Rectal smooth muscle tissue (tissue), 1 donor: Measurements from ENCODE around the gene ITIH5.
A peak's percentile ranks its signal among the peaks of the same experiment; 100 is the strongest.

Experiments used
- H3K27ac ChIP-seq: one replicate; pipeline ENCODE4 v1.7.0; 2013; ENCODE audit warnings: low read depth, low read length, inconsistent platforms
- H3K27me3 ChIP-seq: one replicate; pipeline ENCODE4 v1.7.0; 2013; ENCODE audit warnings: low read length; ENCODE audit not compliant: control insufficient read depth, insufficient read depth
- H3K36me3 ChIP-seq: one replicate; pipeline ENCODE4 v1.7.0; 2013; ENCODE audit warnings: low read length; ENCODE audit not compliant: control insufficient read depth, insufficient read depth
- H3K4me1 ChIP-seq: one replicate; pipeline ENCODE4 v1.7.0; 2013; ENCODE audit warnings: low read length; ENCODE audit not compliant: control insufficient read depth, insufficient read depth
- H3K4me3 ChIP-seq: one replicate; pipeline ENCODE4 v1.7.0; 2013; ENCODE audit warnings: low read length
- H3K9ac ChIP-seq: one replicate; pipeline ENCODE4 v1.7.0; 2013; ENCODE audit warnings: low read length

The ITIH5 gene

DNA sequence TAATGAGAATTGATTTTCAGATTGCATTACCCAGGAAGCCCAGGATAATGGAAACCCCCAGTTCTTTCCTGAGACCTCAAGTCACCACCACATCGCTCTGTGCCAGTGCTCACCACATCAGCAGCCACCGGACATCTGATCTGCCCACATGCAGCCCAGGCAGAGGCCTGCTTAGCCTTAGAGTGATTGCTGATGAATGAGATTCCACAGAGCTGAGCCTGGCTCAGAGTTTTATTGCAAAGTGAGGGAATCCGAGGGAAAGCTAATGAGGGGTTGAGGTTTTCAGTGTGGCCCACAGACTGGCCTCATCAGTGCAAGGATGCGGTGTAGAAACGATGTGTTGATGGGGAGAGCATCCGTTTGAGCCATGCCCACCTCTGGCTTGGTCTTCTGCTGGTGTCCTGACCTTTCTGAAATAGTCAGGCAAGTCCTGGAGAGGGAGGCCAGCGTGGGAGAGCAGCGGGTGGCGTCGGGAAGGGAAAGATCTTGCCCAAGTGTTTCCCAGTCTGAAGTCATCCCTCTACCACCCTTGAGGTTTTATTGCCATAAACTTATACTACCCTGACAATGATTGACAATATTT, 120.3 kb downstream of the ITIH5 start:
- Histone ChIP-seq H3K4me3 (no peak overlapping the region), H3K27me3 (no peaks in the 10 kb centered on the region), H3K27ac (peak overlapping the region; percentile 80), H3K9ac (no peak overlapping the region), H3K36me3 (no peaks in the 10 kb centered on the region), H3K4me1 (peaks cover 56% of the 10 kb centered on the region)

DNA sequence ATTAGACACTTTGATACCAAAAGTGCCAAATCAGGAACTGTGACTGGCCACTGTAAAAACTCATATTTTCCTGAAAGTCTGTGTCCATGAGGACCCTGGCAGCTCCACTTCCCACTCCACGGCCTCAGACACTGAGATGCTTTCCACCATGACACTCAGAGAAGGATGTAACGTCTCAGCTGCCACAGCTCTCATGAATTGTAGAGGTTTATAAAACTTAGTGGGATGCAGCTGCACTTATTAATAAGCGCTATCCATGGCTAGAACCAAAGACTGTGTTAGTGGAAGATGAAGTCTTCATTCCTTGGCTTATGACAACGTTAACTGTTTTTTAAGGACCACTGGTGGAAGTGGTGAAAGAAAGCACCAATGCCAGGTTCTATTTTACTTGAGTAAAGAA, 121.0 kb downstream of the ITIH5 start:
- H3K4me1 ChIP-seq = peaks cover 56% of the 10 kb centered on the region
- H3K9ac ChIP-seq = no peak overlapping the region
- H3K4me3 ChIP-seq = no peak overlapping the region
- H3K36me3 ChIP-seq = no peaks in the 10 kb centered on the region
- no peaks in the 10 kb centered on the region for H3K27me3 ChIP-seq
- H3K27ac ChIP-seq = peak overlapping the region; percentile 3

DNA sequence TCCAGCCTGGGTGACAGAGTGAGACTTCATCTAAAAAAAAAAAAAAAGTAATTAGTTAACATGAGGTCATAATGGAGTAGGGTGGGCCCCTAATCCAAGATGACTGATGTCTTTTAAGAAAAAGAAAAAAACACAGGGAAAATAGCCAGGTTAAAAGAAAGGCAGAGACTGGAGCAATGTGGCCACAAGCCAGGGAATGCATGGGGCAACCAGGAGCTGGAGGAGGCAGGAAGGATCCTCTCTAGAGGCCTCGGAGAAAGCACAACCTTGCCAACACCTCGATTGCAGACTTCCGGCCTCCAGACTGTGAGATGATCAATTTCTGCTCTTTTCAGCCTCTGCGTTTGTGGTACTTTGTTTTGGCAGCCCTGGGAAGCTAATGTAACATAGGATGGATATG, 121.5 kb downstream of the ITIH5 start:
- no peaks in the 10 kb centered on the region for H3K27me3 ChIP-seq
- H3K36me3 ChIP-seq = no peaks in the 10 kb centered on the region
- H3K4me3 ChIP-seq = no peak overlapping the region
- no peak overlapping the region for H3K9ac ChIP-seq
- peak overlapping the region; percentile 52 for H3K27ac ChIP-seq
- H3K4me1 ChIP-seq = peaks cover 56% of the 10 kb centered on the region

DNA sequence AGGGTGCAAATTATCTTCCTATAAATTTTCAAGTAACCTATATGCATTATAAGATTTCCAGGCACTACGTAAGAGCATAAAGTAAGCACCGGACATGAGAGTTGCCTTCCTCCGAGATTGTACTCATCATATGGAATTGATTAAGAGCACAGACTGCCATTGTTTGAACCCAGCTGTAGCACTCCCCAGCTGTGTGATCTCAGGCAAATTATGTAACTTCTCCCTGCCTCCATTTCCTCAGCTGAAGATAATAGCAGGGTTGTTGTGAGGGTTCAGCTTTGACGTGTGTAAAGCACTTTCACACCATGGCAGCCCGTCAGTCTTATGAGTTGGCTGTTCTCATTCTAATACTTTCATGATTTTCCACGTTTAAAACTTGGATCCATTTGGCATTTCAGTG, 122.6 kb downstream of the ITIH5 start:
- no peak overlapping the region for H3K4me3 ChIP-seq
- peaks cover 53% of the 10 kb centered on the region for H3K4me1 ChIP-seq
- H3K27ac ChIP-seq = peak overlapping the region; percentile 96
- H3K27me3 ChIP-seq = no peaks in the 10 kb centered on the region
- H3K36me3 ChIP-seq = no peaks in the 10 kb centered on the region
- no peak overlapping the region for H3K9ac ChIP-seq

DNA sequence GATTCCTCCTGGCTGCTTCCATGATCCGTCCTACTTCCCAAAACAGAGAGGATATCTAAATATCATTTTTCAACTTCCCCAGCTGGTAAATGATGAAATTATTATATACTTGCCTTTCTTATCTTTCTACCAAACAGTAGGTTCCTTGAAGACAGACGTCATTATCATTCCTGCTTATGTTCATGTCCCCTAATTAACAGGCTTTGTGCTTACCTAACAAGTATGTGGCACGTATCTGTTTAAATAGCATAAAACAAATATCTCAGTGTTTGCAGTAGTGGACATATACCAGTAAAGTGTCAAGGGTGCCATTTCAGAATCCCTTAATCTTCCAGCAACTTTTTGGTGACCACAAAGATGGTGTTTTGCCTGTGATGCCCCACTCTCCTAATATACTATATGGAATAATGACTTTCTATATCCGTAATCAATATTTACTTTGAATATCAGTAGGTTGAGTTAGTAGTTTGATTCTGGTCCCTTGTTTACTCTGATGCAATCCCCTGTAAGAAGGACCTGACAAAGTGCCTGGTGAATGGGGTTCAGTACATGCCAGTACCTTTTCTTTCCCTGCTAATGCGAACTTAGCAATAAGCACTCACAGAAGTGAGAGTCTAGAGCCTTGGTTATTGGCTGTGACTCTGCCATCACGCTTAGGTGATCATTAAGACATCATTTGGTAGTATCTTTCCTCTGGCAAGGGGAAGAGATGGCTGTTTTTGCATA, 124.4 kb downstream of the ITIH5 start:
- H3K4me1 ChIP-seq = peaks cover 39% of the 10 kb centered on the region
- no peaks in the 10 kb centered on the region for H3K27me3 ChIP-seq
- H3K27ac ChIP-seq = peak overlapping the region; percentile 96
- no peak overlapping the region for H3K9ac ChIP-seq
- H3K36me3 ChIP-seq = no peaks in the 10 kb centered on the region
- H3K4me3 ChIP-seq = peak overlapping the region; percentile 51

DNA sequence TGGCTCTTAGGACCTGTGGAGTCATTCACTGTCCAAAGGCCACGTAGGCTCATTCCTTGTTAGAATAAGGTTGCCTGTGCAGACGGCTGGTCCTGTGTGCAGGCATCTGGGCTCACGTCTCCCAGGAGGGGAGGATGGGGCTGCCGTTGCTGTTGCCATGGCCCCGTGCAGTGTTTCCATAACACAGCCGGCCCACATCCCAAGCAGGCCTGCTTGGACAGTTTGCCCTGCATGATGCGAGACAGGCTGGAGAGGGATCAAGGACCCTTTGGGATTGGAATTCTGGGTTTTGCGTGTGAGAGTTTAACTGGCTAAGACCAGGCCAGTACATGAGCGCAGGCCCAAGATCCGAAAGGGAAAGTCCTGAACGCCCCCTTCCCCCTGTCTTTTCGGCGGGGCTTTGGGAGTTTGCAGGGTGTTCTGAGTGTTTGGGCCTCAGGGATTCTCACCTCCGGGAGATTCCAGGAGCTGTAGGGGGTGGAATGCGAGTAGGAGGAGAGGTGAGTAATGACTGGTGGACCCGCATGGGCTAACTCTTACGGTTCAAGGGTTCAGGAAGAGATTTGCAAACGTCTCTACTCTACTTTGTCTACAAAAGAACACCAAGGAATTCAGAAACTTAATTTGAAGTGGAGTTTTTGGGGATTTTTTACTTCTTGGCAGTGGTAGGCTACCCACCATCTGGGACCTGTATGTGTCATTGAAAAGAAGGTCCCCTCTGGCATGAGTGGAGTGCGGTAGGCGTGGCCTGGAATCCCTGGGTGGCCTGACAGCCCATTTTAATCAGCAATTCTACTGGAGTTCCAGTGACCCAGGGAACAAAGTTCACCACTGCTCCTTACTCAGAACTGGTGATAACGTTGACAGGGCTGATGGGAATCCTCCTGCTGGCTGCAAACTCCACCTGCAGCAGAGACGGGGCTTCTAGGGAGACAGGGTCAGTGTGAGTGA, 125.4 kb downstream of the ITIH5 start:
- Histone ChIP-seq H3K4me3 (peak overlapping the region; percentile 51), H3K27me3 (no peaks in the 10 kb centered on the region), H3K36me3 (no peaks in the 10 kb centered on the region), H3K27ac (peak overlapping the region; percentile 96), H3K4me1 (peaks cover 36% of the 10 kb centered on the region), H3K9ac (no peak overlapping the region)

DNA sequence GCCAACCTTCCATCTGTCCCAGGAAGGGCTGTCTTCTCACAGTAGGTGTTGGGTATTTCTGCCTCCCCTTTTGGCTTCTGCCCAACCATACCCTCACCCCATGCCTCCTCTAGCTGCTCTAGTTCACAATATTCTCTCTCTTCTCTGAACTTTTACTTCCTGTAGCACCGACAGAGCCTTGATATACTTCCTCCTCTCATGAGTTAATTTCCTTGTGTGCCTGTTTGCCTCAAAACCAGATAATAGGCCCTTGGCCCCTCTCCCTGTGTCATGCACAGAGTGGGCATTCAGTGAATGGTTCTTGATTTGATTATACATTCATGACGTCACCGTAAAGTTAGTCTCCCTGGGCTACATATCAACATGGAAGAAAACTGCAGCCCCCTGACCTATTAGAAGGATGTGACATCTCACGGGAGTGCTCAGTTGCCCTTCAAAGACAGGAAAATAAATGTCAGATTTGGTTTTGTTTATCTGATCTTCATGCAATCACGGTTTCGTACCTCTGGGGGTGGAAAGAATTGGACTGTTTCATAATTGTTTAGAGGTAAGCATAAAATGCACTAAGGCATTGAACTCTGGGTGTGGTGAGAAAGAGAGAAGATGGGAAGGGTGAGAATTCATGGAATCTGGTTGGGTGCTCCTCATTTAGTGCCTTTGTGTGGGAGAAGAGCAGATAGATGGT, 127.7 kb downstream of the ITIH5 start:
- Histone ChIP-seq H3K27ac (no peak overlapping the region), H3K4me3 (no peak overlapping the region), H3K4me1 (peaks cover 27% of the 10 kb centered on the region), H3K27me3 (no peaks in the 10 kb centered on the region), H3K9ac (no peak overlapping the region), H3K36me3 (no peaks in the 10 kb centered on the region)

DNA sequence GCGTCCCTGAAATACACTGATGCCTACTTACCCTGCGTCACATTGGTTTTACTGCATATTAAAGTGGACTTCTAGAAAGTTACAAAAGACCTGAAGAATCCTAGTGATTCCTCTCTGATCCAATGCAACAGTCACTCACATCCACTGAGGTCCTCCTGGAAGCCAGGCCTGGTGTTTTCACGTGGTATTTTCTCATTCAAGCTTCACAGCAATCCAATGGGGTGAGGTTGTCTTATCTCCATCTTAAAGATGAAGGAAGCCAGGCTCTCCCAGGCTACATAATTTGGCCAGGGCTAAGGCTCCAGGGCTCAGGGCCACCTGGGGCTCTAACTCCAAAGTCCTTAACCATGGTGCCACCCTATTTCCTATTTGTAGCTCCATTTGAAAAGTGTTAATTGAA, 129.6 kb downstream of the ITIH5 start:
- no peak overlapping the region for H3K27ac ChIP-seq
- H3K4me3 ChIP-seq = no peak overlapping the region
- no peaks in the 10 kb centered on the region for H3K27me3 ChIP-seq
- no peak overlapping the region for H3K9ac ChIP-seq
- H3K36me3 ChIP-seq = no peaks in the 10 kb centered on the region
- H3K4me1 ChIP-seq = peaks cover 17% of the 10 kb centered on the region

DNA sequence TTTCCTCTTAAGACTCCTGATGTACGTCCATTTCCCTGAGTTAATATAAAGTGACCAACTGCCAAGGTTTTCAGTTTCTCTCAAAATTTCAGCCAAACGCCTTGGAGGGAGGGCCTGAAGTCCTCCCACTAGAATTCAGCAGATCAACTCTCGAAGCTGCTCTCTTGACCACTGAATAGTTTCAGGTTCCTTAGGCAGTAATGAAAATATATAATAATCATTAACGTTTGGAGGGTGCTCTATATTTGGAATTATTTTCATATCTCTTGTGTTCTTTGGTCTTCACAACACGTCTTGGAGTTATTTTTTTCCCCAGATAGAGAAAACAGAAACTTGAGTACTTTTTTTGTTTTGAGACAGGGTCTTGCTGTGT, 132.3 kb downstream of the ITIH5 start:
- peaks cover 3% of the 10 kb centered on the region for H3K27me3 ChIP-seq
- no peak overlapping the region for H3K9ac ChIP-seq
- H3K27ac ChIP-seq = no peak overlapping the region

DNA sequence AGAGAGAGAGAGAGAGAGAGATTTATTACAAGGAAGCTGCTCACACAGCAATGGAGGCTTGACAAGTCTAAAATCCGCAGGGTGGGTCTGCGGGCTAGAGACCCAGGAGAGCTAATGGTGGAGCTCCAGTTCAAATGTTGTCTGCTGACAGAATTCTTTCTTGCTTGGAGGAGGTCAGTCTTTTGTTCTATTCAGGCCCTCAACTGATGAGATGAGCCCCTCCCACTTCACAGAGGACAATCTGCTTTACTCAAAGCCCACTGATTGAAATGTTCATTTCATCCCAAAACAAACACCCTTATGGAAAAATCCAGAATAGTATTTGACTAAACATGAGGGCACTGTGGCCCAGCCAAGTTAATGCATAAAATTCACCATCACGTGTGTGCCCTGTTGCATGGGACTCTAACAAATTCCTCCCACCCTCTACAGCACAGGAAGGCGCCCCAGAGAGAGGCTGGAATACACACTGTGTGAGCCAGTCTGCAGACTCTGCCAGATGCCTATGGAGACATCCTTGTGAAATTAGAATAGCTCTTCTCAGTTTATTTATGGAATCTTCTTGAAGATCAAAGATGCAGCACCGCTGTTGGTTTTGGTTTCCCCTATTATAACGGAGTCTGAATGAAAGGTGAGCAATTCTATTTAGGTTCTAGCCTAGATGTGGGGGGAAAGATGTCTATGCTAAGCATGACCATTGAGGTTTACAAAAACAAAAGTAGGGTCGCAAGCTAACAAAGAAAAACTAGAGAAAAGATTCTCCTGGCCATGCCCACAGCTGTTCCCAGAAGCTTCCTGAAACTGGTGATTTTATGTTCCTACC, 132.9 kb downstream of the ITIH5 start:
- Histone ChIP-seq H3K27me3 (peaks cover 3% of the 10 kb centered on the region), H3K9ac (no peak overlapping the region), H3K27ac (peak overlapping the region; percentile 19)

More for the DNA sequence above, 132.3 kb downstream of the ITIH5 start:
- Histone ChIP-seq H3K4me1 (no peaks in the 10 kb centered on the region), H3K4me3 (no peak overlapping the region), H3K36me3 (no peaks in the 10 kb centered on the region)

DNA sequence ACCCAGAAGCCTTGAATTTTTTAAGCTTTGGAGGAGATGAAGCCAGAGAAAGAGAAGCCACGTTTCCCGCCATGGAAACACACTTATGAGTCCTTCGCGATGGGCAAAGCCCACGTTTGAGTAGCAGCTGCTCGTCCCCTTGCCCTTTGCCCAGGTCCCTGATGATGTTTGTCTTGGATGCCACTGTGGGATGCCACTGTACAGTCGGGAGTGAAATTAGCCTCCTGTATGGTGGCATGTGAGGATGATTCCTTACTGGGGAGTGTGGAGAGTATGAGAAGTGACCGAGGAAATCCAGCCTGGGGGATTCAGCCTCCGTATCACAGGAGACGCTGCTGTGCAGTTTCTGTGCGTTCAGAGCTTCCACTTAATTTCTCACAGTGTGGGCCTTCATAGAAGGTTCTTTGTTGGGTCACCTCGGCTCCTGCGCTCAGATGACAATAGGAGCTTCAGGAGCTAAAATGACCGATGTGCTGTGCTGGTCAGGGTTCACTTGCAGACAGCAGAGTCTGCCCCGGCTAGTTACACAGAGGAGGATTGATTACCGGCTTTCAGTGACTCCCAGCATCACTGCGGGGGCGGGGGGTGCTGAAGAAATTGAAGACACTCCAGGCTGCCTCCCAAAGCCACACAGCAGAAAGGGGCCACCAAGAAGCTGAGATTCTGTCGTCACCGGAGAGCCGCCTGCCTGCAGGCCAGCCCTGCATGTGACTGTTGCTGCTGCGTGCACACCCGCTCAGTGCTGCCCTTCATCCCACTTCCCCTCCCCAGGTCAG, 133.9 kb downstream of the ITIH5 start:
- Histone ChIP-seq H3K27me3 (peaks cover 3% of the 10 kb centered on the region), H3K4me3 (no peak overlapping the region), H3K36me3 (no peaks in the 10 kb centered on the region), H3K27ac (no peak overlapping the region), H3K4me1 (no peaks in the 10 kb centered on the region), H3K9ac (no peak overlapping the region)

More for the DNA sequence above, 132.9 kb downstream of the ITIH5 start:
- Histone ChIP-seq H3K4me1 (no peaks in the 10 kb centered on the region), H3K36me3 (no peaks in the 10 kb centered on the region), H3K4me3 (no peak overlapping the region)
